Ovary (tissue), 3 donors: ENCODE measurements around the gene BRINP1.

Experiments used
- EP300 ChIP-seq: sonication (generic); formaldehyde crosslinking; IDR thresholded peaks from one replicate; pipeline ENCODE4 v1.6.1; 2017; ENCODE audit warnings: antibody characterized with exemption
- POLR2A ChIP-seq: fragments of 450-650 bp; IDR thresholded peaks from one replicate; pipeline ENCODE4 v1.6.1; 2017; ENCODE audit warnings: antibody characterized with exemption, mild to moderate bottlenecking, moderate library complexity
- TF ChIP-seq, protein P1 (sequence below), 3 donors: fragments of 450-650 bp in 2 of 3; fragments of 200-600 bp in 1 of 3; IDR thresholded peaks; one replicate each; pipeline versions ENCODE4 v1.5.1 to v1.8.0; 2016 to 2022; ENCODE audit warnings: antibody characterized with exemption in 3 of 3, mild to moderate bottlenecking in 1 of 3
- donor health status: DM: no; HTN: no; CAD: no.

DNA sequence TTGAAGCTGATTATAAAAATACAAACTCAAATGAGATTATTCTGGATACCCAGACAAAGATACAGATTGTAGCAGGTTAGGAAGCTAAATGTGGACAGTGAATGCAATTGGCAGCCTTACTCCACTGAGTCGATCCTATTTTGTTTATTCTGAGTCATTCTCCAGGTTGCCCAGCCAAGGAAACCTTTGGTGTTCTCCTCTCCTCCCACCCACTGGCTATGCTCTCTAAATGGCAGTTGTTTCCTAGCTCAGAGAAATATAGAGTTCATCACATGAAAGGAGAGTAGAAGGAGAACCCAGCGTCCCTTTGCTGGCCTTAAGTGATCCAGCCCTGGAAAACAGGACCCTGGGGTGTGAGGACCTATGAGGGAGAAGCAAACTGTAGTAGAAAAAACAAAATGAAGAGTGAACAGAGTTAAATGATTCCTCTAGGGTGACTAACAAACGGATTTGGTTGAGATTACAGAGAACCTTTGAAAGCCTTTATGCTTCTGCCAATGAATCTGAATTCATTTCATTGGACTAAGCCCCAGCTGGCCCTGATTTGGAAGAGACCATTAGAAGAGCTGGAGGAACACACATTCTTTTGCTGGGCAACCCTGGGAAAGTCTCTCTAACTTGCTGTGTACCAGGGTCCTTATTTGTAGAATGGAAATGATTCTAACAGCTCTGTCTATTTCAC, 95.1 kb downstream of the BRINP1 start:
- TF ChIP-seq POLR2A = no peak
- TF ChIP-seq, protein P1, sequence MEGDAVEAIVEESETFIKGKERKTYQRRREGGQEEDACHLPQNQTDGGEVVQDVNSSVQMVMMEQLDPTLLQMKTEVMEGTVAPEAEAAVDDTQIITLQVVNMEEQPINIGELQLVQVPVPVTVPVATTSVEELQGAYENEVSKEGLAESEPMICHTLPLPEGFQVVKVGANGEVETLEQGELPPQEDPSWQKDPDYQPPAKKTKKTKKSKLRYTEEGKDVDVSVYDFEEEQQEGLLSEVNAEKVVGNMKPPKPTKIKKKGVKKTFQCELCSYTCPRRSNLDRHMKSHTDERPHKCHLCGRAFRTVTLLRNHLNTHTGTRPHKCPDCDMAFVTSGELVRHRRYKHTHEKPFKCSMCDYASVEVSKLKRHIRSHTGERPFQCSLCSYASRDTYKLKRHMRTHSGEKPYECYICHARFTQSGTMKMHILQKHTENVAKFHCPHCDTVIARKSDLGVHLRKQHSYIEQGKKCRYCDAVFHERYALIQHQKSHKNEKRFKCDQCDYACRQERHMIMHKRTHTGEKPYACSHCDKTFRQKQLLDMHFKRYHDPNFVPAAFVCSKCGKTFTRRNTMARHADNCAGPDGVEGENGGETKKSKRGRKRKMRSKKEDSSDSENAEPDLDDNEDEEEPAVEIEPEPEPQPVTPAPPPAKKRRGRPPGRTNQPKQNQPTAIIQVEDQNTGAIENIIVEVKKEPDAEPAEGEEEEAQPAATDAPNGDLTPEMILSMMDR (IDR thresholded peaks at IDR 0.05) = no peak
- TF ChIP-seq EP300 = no peak
